GM19023 (cell line): Measurements from ENCODE around the gene ADAT1.
"Not testable (repeated sequence)": the region's sequence is repeated elsewhere in the genome, so short reads cannot be mapped to it uniquely, and the experiment has no call there.

Experiments
- ATAC-seq: cut with Tn5 transposase; IDR thresholded peaks from one replicate; pipeline ENCODE4 v1.9.1; 2021; ENCODE audit warnings: mild to moderate bottlenecking, moderate library complexity; ENCODE audit not compliant: unreplicated experiment

The ADAT1 gene

DNA sequence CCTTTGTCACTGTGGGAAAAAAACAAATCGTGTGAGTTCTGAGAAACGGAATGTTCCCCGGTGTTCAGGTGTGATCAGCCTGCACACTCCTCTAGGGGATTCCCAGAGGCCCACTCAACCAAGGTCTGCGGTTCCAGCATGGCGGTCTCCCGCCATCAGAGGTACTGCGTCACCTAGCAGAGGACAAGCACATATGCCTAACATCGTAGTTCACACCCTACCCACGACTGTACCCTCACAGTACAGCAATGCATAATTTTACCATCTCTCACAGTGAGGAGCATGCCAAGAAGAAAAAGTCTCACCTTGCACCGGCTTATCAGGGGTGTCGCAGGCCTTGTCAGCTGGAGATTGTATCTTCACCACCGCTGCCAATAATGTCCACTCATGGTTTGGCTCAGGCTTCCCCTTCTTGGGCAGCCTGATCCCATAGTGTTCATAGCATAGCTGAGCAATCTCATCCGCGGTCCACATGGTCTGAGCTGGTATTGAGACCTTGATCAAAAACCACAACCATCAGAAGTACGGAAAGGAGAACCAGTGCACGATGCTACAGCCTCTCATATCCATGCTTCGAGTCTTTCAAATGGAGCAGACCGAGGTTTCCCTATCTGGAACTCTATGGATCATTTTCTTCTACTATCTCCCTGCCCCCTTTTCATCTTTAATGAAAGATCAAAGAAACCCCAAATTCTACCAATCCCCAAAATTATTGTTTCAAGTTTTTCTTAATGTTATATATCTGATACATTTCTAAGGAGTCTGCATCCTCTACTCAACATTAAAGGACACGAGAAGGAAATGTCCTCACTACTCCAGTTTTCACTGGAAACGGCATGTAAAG, 2.5 kb downstream of the ADAT1 start:
- no peak for ATAC-seq

DNA sequence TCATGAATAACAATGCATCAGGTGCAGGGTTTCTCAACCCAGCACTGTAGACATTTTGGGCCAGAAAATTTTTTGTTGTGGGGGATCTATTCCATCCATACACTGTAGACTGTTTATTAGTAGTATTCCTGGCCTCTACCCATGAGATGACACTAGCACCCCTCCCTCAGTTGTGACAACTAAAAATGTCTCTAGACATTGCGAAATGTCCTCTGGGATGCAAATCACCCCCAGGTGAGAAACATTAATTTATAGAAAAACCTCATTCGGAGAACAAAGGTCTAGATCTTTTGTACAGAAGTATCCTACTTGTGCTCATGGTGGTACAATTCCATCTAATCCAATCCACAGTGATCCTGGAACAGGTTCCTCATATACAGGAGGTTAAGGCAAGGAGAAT, 4.3 kb downstream of the ADAT1 start:
- no peak for ATAC-seq

DNA sequence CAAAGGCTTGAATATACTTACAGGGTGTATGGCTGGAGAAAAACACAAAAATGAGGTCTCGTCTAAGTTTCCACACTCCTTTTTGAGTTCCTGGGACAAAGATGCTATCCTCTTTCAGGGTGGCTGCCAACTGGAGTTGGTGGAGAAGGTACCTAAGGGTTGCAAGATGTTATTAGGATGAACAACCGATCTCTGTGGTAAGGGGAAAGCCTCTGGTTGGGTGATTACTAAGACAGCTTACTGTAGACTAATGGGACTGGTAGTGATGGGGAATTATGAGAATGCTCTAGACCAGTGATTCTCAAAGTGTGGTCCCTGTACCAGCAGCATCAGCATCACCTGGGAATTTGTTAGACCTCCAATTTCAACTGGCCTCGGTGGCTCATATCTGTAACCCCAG, 6.0 kb downstream of the ADAT1 start:
- no peak for ATAC-seq

DNA sequence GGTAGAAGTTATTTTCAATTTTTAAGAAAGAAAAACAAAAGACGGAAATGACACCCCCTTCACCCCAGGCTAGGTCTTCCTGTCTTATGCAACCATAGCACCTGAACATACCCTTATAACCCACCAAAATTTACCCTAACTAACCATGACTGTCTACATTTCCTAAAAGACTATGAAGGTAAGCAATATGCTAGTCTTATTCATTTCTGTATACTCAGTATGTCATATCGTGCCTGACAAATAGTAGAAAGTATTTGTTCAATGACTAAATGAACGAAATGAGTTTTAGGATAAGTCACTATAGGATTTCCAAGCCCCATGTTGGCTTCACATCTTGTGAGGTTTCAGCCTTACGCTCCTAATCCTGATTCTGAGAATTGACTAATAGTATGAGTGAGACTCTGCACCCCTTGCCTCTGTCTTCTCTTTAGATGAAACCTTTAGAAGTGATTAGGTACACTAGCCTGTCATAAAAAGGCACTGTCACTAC, 6.5 kb downstream of the ADAT1 start:
- ATAC-seq, result peak; percentile 61

DNA sequence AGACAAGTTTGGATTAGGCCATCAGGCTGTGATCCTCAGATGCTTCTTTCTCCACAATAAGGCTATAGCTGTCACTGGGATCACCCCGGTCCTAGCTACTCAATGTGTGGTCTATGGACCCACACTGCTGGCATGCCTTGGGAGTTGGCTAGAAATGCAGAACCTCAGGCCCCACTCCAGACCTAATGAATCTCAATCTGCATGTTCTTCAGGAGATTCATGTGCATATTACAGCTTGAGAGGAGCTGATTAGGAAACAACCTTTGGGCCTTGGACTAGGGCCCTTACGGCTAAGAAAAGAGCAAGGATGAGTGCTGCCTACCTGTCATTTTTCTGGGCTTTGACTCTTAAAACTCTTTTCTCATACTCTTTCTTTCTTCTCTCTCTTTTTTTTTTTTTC, 7.5 kb downstream of the ADAT1 start:
- ATAC-seq, result no peak

DNA sequence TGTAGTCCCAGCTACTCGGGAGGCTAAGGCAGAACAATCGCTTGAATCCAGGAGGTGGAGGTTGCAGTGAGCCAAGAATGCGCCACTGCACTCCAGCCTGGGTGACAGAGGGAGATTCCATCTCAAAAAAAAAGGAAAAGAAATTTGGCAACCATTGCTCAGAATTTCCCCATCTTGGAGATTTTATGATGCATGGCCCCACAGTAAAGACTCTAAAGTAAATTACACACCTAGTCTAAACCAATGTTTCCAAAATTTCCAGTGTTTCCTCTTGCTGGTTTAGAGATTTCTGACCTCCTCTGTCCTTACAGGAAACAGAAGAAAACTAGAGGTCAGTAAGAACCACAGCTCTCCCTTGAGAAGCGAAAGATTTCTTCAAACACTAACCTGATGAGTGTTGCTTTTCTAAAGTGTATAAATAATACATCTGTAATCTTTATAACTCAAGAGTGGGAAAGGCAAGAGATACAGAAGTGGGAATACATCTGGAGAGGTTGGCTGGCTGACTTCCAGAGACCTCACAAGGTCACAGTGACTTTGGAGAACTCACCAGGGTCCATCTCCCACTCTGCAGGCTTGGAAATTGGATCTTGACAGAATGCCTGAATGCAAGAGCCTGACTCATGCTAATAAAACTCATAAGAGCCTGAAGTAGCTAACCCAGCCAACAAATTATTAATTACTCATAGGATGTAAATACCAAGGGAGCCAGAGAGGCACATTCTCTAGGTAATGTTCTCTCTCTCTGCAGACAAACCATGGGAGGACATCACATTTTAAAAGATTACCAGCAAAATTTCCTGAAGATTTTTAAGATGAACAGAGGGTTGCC, 8.8 kb downstream of the ADAT1 start:
- ATAC-seq, result no peak

DNA sequence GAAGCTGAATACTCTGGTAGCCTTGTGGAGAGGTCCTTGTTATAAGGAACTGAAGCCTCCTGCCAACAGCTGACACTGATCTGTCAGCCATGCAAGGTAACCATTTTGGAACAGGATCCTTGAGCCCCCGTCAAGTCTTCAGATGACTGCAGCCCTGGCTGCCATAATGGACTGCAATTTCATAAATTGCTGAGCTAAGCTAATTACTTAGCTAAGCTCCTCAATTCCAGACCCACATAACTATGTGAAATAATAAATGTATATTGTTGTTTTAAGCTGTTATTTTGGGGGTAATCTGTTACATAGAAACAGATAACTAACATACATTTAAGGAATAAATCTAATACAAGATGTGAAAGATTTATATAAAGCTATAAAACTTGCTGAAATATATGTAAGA, 16.6 kb downstream of the ADAT1 start:
- ATAC-seq, result no peak

DNA sequence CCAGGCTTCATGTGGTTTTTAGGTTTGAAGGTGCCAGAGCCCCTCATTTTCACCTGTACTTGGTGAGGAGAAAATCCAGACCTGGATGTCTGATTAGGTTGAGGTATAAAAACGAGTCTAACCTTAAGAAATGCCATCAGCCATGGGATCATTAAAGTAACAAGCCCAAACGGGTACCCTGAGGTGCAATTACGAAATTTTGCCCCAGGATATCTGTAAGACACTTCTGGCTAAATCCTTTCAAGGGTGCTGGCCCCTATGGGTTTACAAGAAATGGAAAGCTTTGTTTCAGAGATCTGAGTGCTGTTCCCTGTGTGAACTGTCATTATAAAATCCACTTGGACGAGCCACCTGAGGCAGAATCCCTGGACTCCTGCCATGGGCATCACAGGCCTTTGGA, 19.8 kb downstream of the ADAT1 start:
- no peak for ATAC-seq

DNA sequence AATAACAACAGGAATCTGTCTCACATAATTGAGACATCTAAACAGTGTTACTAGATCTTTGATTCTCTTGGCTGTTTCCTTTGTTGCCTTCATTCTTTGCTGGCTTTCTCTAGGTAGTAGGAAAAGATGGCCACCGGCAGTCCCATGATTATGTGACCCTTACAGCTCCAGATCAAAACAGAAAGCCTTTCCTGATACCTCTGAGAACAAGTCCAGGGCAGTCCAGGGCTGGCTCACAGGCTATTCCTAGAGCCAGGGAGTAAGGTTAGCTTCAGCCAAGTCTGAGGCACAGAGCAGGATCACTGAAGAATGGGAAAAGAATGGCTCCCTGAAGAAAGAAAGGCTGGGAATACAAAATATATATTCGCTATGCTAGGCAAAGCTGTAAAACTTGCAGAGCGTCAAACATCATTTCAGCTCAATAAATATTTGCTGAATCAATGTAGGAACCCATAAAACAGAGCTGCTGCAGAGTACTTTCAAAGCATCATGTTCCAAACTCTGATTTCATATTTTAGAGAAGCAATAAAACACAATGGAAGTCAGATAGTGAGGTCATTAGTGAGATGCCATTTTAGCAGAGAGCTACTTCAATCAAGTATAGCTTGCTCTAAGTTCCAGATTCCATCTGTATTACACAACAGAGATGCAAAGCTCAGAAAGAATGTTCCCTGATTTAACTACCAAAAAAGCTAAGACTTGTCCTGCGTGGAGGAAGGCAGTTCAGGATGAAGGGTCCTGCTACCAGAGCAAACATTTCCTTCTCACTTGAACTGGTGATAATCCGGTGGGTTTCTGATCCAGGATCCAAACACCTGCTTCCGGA, 23.4 kb downstream of the ADAT1 start:
- ATAC-seq, result no peak

DNA sequence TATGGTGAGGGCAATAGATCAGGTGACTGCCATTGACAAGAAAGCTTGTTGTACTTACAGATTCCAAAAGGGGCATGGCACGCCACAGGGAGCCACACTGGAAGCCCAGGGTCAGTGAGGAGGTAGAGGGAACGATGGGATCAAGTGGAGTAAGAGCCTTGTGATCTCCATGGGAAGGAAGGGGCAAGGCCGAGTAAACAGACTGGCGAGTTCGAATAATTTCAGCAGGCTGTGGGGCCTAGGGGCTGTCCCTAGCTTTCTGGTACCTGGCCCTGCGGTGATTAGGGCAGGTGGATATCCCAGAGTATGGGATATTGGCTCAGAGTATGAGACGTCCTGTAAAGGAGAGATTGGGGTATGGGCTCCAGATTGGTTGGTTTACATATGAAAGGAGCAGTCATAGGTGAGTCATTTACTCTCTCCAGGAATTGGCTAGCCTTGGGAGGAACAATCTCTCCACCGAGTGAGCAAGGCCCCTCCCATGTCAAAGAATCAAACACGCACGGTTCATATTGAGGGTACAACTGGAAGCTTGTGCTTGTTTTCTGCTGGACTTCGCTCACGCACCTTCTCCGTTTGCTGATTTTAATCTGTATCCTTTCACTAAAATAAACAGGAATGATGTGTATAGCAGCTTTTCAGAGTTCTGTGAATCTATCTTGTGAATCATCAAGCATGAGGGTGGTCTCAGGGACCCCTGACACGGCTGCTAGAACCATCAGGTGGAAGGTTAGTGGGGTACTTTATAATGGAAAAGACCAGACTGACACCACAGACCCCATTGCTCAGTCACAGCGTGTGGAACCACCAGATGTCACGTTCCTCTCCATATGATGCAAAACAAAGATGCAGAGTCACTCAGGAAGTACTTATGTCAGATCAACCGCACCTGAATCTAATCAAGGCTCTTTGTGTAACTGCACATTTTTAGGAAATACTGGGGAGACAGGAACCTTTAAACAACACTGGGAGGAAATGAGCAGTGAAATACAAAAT, 29.0 kb downstream of the ADAT1 start:
- no peak for ATAC-seq

DNA sequence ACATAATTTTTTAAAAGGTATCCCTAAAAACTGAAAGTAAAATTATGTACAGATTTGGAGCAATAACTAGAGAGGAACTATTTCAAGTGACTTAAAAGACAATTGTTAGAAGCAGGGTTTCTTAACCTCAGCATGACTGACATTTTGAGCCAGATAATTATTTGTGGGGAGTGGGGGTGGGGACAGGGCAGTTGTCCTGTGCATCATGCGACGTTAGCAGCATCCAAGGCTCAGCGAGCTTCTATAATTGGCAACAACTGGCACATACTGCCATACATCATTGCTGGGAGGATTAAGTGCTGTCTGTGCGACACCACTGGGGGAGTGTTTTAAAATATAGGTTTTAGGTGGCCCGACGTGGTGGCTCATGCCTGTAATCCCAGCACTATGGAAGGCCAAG, 29.8 kb downstream of the ADAT1 start:
- no peak for ATAC-seq

DNA sequence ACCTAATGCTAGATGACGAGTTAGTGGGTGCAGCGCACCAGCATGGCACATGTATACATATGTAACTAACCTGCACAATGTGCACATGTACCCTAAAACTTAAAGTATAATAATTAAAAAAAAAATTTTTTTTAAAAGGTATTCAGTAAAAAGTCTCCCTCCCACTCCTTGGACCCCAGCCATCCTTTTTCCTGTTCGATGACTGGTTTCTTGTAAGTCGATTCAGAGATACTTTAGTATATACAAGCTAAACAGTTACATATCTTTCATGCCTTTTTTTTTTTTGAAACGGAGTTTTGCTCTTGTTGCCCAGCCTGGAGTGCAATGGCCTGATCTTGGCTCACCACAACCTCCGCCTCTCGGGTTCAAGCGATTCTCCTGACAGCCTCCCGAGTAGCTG, 31.2 kb downstream of the ADAT1 start:
- ATAC-seq, result not testable (repeated sequence)

DNA sequence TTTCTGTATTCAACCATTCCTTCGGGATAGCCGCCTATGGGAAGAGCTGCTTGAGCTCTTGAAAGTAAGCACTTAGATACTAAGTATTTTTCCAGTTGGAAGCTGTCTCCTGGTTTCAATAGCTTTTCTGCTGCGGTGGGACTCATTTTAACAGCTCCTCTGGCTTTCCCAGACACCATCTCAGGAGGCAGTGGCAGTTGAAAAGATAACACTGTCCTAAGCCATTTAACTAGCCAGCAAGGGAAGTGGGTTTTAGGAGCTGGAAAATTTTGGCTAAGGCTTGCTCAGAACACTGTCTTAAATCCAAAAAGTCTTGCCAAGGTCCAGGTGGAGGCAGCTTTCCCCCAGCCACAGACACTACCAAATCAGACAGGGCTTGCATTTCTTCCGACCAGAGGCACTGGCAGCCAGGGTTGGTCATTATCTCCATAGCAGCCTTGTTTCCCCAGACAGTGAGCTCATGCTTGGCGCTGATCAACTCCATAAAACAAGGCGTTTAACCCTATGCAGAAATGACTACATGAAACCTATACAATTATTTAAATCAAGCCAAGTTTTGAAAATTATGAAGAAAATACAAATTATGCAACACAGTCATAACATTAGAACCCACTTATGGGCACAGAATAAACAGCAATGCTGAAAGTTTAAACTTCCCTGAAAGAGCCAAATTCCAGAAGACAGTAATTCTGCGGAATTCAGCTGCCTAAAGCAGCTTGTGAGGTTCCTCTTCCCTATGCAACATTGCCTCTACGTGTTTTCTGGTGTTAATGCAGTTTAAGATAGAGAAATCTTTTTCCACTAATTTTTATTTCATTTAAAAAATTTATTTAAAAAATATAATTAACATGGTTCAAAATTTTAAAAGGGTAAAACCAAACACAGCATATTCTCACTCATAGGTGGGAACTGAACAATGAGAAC, 31.9 kb downstream of the ADAT1 start:
- no peak for ATAC-seq

DNA sequence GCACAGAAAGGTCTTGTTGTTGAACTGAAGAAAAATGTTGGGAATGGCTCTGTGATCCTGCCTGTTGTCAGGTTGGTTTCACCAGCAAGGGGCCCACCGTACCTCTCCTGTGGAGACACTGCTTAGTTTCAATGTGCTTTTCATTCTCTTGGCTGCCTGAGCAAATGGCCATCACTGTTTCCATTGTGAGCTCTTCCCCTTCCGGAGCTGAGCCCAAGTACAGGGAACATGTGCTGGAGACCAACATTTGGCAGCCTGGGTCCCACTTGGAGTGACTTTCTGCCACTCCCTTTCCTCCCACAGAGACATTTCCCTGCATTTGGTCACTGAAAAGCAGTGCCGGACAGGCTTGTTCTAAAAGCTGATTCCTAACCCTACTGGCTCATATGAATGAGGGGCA, 33.8 kb downstream of the ADAT1 start:
- ATAC-seq, result no peak

DNA sequence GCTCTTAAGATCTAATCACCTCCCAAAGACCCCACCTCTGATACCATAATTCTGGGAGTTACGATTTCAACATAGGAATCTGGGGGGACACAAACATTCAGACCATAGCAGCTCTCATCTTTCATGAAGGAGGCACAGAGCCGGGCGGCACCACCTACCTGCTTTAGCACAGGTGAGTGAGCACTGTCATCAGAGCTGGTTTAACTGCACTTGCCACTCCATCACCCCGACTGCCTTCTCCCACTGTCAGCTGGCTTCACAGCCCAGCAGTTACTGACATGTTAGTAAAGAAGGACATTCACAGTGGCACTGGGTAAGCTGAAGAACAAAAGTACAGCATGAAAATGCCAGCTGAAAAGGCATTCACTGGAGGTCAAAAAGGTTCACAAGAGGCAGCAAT, 34.4 kb downstream of the ADAT1 start:
- ATAC-seq, result no peak

DNA sequence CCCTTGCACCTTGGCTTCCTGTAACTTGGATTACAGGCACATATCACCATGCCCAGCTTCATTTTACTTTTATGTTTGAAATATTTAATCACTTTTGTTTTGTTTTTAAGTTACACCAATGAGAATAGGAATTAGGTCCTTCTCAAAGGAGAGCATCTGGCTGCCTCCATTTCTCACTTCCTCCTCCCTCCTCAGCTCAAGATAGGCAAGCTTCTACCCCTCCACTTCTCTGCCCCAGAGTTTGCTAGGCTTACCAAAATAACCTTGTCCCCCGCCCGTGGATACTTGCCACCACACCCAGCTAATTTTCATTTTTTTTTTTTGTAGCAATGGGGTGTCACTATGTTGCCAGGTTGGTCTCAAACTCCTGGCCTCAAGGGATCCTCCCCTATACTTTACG, 39.0 kb downstream of the ADAT1 start:
- ATAC-seq, result peak; percentile 49

DNA sequence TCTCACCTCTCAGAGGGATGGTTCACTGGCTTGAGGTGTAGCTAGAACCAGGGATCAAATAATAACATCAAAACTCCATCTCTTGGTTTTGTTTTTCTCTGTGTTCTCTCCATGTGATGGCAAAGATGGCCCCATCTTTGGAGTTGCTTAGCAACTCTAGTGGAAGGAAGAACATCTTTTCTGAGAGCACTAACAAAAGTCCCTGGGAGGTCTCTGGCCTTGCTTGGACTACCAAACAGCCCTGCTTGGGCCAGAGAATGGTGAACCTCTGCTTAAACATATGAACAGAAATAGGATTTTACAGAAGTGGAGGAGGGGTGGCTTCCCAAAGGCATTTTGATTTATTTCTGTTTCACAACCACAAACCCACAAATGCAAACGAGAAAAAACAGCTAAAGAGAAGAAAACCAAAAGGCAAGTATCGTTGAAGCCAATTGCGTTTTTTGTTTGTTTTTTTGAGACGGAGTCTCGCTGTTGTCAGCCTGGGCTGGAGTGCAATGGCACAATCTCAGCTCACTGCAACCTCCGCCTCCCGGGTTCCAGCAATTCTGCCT, 43.7 kb downstream of the ADAT1 start:
- no peak for ATAC-seq

DNA sequence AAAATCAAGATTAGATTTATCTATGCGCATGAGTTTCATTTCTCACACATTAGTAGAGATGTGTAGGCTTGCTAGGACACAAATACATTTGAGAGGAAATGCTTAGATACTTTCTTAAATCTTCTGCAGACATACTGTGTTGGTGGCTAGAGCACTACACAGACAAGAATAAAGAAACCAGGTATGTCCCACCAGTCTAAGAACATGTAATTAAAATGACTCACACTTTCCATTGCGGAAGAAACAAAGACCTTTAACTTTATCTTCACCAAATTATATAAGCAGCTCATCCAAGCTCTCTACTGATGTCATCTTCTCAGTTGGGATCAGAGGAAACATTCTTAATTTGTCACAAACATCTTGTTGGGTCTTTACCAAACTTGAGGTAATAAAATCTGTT, 44.4 kb downstream of the ADAT1 start:
- no peak for ATAC-seq

DNA sequence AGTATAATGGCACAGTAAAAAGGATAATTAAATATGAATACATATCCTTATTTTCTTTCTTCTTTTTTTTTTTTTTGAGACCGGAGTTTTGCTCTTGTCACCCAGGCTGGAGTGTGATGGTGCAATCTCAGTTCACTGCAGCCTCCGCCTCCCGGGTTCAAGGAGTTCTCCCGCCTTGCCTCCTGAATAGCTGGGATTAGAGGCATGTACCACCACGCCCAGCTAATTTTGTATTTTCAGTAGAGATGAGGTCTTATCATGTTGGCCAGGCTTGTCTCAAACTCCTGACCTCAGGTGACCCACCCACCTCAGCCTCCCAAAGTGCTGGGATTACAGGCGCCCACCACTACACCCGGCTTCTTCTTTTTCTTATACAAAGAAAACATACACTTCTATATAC, 44.9 kb downstream of the ADAT1 start:
- no peak for ATAC-seq
